GM10248 (cell line): ENCODE results near the gene ARAP2.

Experiments
- CTCF ChIA-PET: fragments of 300-600 bp; sonication (Branson Sonifier 250); formaldehyde crosslinking; extraction: SDS; loops from one replicate; lab custom pipeline; 2021; ENCODE audit warnings: antibody characterized with exemption; lab: Yijun Ruan, JAX
- POLR2A ChIA-PET: fragments of 350-650 bp; sonication (Branson Sonifier 250); formaldehyde crosslinking; extraction: SDS; loops from one replicate; lab custom pipeline; 2020; ENCODE audit warnings: antibody characterized with exemption; lab: Yijun Ruan, JAX
- DNase-seq: peaks from one replicate; pipeline ENCODE4 v3.0.0; 2012; ENCODE audit errors: extremely low spot score
- CTCF ChIP-seq: IDR thresholded peaks from 2 replicates; pipeline ENCODE4 v1.5.1; 2012; ENCODE audit warnings: mild to moderate bottlenecking, low read depth; ENCODE audit errors: extremely low read depth, missing control alignments, control extremely low read depth

The ARAP2 gene

GRCh38 chr4:36196145-36196913 lies 48.0 kb downstream of the ARAP2 start:
- ChIA-PET POLR2A (no interaction called here), CTCF (interaction anchor here (1.2 to 1.5 kb wide), 2 partner anchors 27 to 62 kb away, joined by 3 to 4 read pairs; no protein-coding TSS in a partner anchor)
- TF ChIP-seq CTCF = no peak
- DNase-seq = no peak

GRCh38 chr4:36192922-36193321 lies 51.4 kb downstream of the ARAP2 start:
- ChIA-PET CTCF (interaction anchor here (1.5 to 2.3 kb wide), 6 partner anchors 9 to 207 kb away, joined by 3 to 7 read pairs (median 5); no protein-coding TSS in a partner anchor), POLR2A (no interaction called here)
- DNase-seq = no peak
- no peak for TF ChIP-seq CTCF

GRCh38 chr4:36189511-36190226 lies 54.6 kb downstream of the ARAP2 start:
- TF ChIP-seq CTCF = no peak
- DNase-seq = peak; percentile 26
- POLR2A ChIA-PET = no interaction called here
- CTCF ChIA-PET = interaction anchor here (0.8 to 3.8 kb wide), 6 partner anchors 10 to 211 kb away, joined by 3 to 20 read pairs (median 4); no protein-coding TSS in a partner anchor

- CTCF ChIA-PET = interaction anchor here (1.1 to 3.8 kb wide), 3 partner anchors 12 to 45 kb away, joined by 3 to 20 read pairs (median 3); no protein-coding TSS in a partner anchor
- DNase-seq = no peak
- peak; percentile 55 for TF ChIP-seq CTCF
- POLR2A ChIA-PET = no interaction called here
These were observed 56.5 kb downstream of the ARAP2 start for GRCh38 chr4:36187723-36188333.

GRCh38 chr4:36183665-36184393 lies 60.5 kb downstream of the ARAP2 start:
- no peak for DNase-seq
- no peak for TF ChIP-seq CTCF
- ChIA-PET POLR2A (no interaction called here), CTCF (interaction anchor here (1.2 to 1.4 kb wide), 3 partner anchors 9 to 216 kb away, joined by 3 to 6 read pairs (median 5); no protein-coding TSS in a partner anchor)
